HepG2 (cell line): ENCODE measurements around the gene SLFN14. TPM values are rescaled to one million over a fixed set of nuclear protein-coding genes. Genes with fewer than 3 reads are reported as not detected.

Experiments used
- E2F1 ChIP-seq: sonication (generic); formaldehyde crosslinking; IDR thresholded peaks from 2 replicates; pipeline ENCODE4 v1.5.0; 2020; ENCODE audit warnings: missing genetic modification reagents
- ETV5 ChIP-seq: IDR thresholded peaks from 2 replicates; pipeline ENCODE4 v1.6.1; 2018; ENCODE audit warnings: missing biosample characterization, missing genetic modification reagents, inconsistent platforms, borderline replicate concordance
- MNT ChIP-seq: fragments of 450-650 bp; IDR thresholded peaks from 2 replicates; pipeline ENCODE4 v1.6.1; 2016
- PATZ1 ChIP-seq: sonication (generic); formaldehyde crosslinking; IDR thresholded peaks from 2 replicates; pipeline ENCODE4 v1.4.0; 2020; ENCODE audit warnings: missing genetic modification reagents
- PLSCR1 ChIP-seq: sonication (generic); formaldehyde crosslinking; IDR thresholded peaks from 2 replicates; pipeline ENCODE4 v1.5.0; 2020; ENCODE audit warnings: missing genetic modification reagents, mild to moderate bottlenecking, borderline replicate concordance
- TAF1 ChIP-seq: sonication (generic); formaldehyde crosslinking; IDR thresholded peaks from 2 replicates; pipeline ENCODE4 v1.4.0; 2020; ENCODE audit warnings: missing genetic modification reagents
- ZBTB40 ChIP-seq, 2 experiments: fragments of 450-650 bp in 1 of 2; sonication (generic) in 1 of 2; formaldehyde crosslinking in 1 of 2; IDR thresholded peaks; 2 replicates each; pipeline versions ENCODE4 v1.6.1 to v1.8.0; 2016 to 2022; ENCODE audit warnings: antibody characterized with exemption in 1 of 2, mild to moderate bottlenecking in 1 of 2, missing genetic modification reagents in 1 of 2
- ZNF580 ChIP-seq: IDR thresholded peaks from 2 replicates; pipeline ENCODE4 v1.6.1; 2016; ENCODE audit warnings: low read depth, borderline replicate concordance
- ZNF749 ChIP-seq: sonication (generic); formaldehyde crosslinking; IDR thresholded peaks from 2 replicates; pipeline ENCODE4 v1.8.0; 2022; ENCODE audit warnings: mild to moderate bottlenecking, missing genetic modification reagents, moderate library complexity, borderline replicate concordance
- polyA plus RNA-seq, 8 experiments: library from polyadenylated mRNA; depleted of rRNA in 3 of 8; stranded (reverse) in 7 of 8; unstranded in 1 of 8; fragments of >200 nt; fragmentation: Illumina TruSeq in 4 of 8; extraction: Trizol in 4 of 8; gene quantifications; 2 replicates each; pipeline versions ENCODE4 v1.2.1 to v1.2.3, GENCODE V29; 2011 to 2016; ENCODE audit warnings: low read depth in 4 of 8, missing spikeins in 1 of 8, mixed read lengths in 1 of 8; ENCODE audit not compliant: insufficient read depth in 1 of 8
- total RNA-seq, 5 experiments: library from RNA; depleted of rRNA; stranded (reverse); fragments of >200 nt; fragmentation: Illumina TruSeq; extraction: Trizol; gene quantifications; 2 replicates each; pipeline ENCODE4 v1.2.3, GENCODE V29; 2016; ENCODE audit warnings: low read depth in 1 of 5

SLFN14 gene
- total and polyA plus RNA-seq, 2 of the 13 experiments (the other 11 are each of a cell fraction or from before 2014, with no cell fraction given) = not detected

GRCh38 chr17:35578197-35578928, 17.7 kb upstream of the SLFN14 start, which contains the start of gene PEX12 (continued):
- TF ChIP-seq ZNF580 (CRISPR knock-in tag) (peak; percentile 80; the same call in 1 of the 2 replicates), PLSCR1 (CRISPR knock-in tag) (no peak), MNT (no peak), ZNF749 (CRISPR knock-in tag) (no peak; the same call in 1 of the 2 replicates), TAF1 (CRISPR knock-in tag) (peak; percentile 86), ETV5 (CRISPR knock-in tag) (peak; percentile 90), PATZ1 (CRISPR knock-in tag) (peak; percentile 53; the same call in 1 of the 2 replicates), E2F1 (CRISPR knock-in tag) (peak; percentile 46; the same call in 1 of the 2 replicates), ZBTB40 (IDR thresholded peaks at IDR 0.05) (peak; percentile 63; the same call in 1 of the 2 replicates), ZBTB40 (CRISPR knock-in tag; IDR thresholded peaks at IDR 0.05) (peak; percentile 84)
